Activated CD4-positive, alpha-beta T cell treated with anti-CD3 and anti-CD28 coated beads, Interleukin-2, amount 10 ng/mL, durations not matched to agents 7 days and 5 days (primary cell): ENCODE data around the gene SNX32. TPM values are rescaled to one million over a fixed set of nuclear protein-coding genes. Genes with fewer than 3 reads are reported as not detected.

Source experiments
- CTCF ChIA-PET: fragments of 350-600 bp; sonication (Branson Sonifier 250); formaldehyde crosslinking; loops from one replicate; lab custom pipeline; 2021; ENCODE audit warnings: antibody characterized with exemption; lab: Charles Lee
- POLR2A ChIA-PET: fragments of 350-600 bp; sonication (Branson Sonifier 250); formaldehyde crosslinking; loops from one replicate; lab custom pipeline; 2021; ENCODE audit warnings: antibody characterized with exemption; lab: Charles Lee
- DNase-seq: peaks from one replicate; pipeline ENCODE4 v3.0.0-alpha.2; 2020
- H3K27ac Mint-ChIP-seq: one replicate; pipeline ENCODE4 v1.8.0; 2021; ENCODE audit warnings: mild to moderate bottlenecking, moderate library complexity, mixed read lengths
- H3K27me3 Mint-ChIP-seq: one replicate; pipeline ENCODE4 v1.8.0; 2021; ENCODE audit warnings: mixed read lengths
- H3K36me3 Mint-ChIP-seq: one replicate; pipeline ENCODE4 v1.8.0; 2021; ENCODE audit warnings: low read depth, mixed read lengths
- H3K4me1 Mint-ChIP-seq: one replicate; pipeline ENCODE4 v1.8.0; 2021; ENCODE audit warnings: mixed read lengths
- H3K4me3 Mint-ChIP-seq: one replicate; pipeline ENCODE4 v1.8.0; 2021; ENCODE audit warnings: mild to moderate bottlenecking, moderate library complexity, mixed read lengths
- H3K9me3 Mint-ChIP-seq: one replicate; pipeline ENCODE4 v1.8.0; 2021; ENCODE audit warnings: mixed read lengths
- total RNA-seq, 2 experiments: library from RNA; stranded (reverse); gene quantifications; one replicate each; pipeline ENCODE4 v1.2.3, GENCODE V29; 2021

The SNX32 gene
- total RNA-seq, 2 experiments from 2014 or later: 2.1 to 2.2 TPM

- POLR2A ChIA-PET: no interaction called here
- Mint-ChIP-seq H3K27ac (peak overlapping the region; percentile 72), H3K9me3 (no peaks in the 10 kb centered on the region), H3K27me3 (no peaks in the 10 kb centered on the region), H3K4me1 (peaks cover 65% of the 10 kb centered on the region), H3K36me3 (peaks cover 30% of the 10 kb centered on the region), H3K4me3 (no peak overlapping the region)
- no peak for DNase-seq
- CTCF ChIA-PET: interaction anchor here (0.9 to 25.8 kb wide), 5 partner anchors 5 to 103 kb away, joined by 3 to 590 read pairs (median 7); partner anchors contain the start of genes CCDC85B, CFL1, CTSW and EFEMP2
Measured at GRCh38 chr11:65882120-65883057, 48.6 kb downstream of the SNX32 start.

- Mint-ChIP-seq H3K27ac (no peak overlapping the region), H3K36me3 (peaks cover 31% of the 10 kb centered on the region), H3K9me3 (no peaks in the 10 kb centered on the region), H3K27me3 (no peaks in the 10 kb centered on the region), H3K4me3 (no peak overlapping the region), H3K4me1 (peaks cover 67% of the 10 kb centered on the region)
- ChIA-PET CTCF (interaction anchor here (2.3 to 24.2 kb wide), 5 partner anchors 14 to 162 kb away, joined by 9 to 590 read pairs (median 22); partner anchors contain the start of genes C11orf68, CFL1, CTSW and EFEMP2), POLR2A (no interaction called here)
- no peak for DNase-seq
Measured at GRCh38 chr11:65883058-65883761, 49.4 kb downstream of the SNX32 start.

GRCh38 chr11:65883786-65884715 is 50.3 kb downstream of the SNX32 start:
- no peak for DNase-seq
- ChIA-PET CTCF (interaction anchor here (0.7 to 24.2 kb wide), 43 partner anchors 9 to 464 kb away, joined by 3 to 590 read pairs (median 5); partner anchors contain the start of genes BANF1, C11orf68, CFL1 and CTSW), POLR2A (interaction anchor here (0.7 kb wide), 1 partner anchor 271 kb away, joined by 3 read pairs; no protein-coding TSS in a partner anchor)
- H3K4me1 Mint-ChIP-seq: peaks cover 67% of the 10 kb centered on the region
- H3K27me3 Mint-ChIP-seq: no peaks in the 10 kb centered on the region
- peaks cover 32% of the 10 kb centered on the region for H3K36me3 Mint-ChIP-seq
- H3K27ac Mint-ChIP-seq: peak overlapping the region; percentile 86
- H3K9me3 Mint-ChIP-seq: no peaks in the 10 kb centered on the region
- H3K4me3 Mint-ChIP-seq: no peak overlapping the region

- Mint-ChIP-seq H3K27ac (peak overlapping the region; percentile 86), H3K36me3 (peaks cover 32% of the 10 kb centered on the region), H3K4me3 (no peak overlapping the region), H3K4me1 (peaks cover 67% of the 10 kb centered on the region), H3K9me3 (no peaks in the 10 kb centered on the region), H3K27me3 (no peaks in the 10 kb centered on the region)
- POLR2A ChIA-PET: interaction anchor here (0.7 kb wide), 1 partner anchor 272 kb away, joined by 3 read pairs; no protein-coding TSS in a partner anchor
- peak; percentile 86 for DNase-seq
- CTCF ChIA-PET: interaction anchor here (0.7 to 24.2 kb wide), 47 partner anchors 9 to 465 kb away, joined by 3 to 590 read pairs (median 5); partner anchors contain the start of genes BANF1, C11orf68, CFL1 and CTSW
Measured at GRCh38 chr11:65884716-65885092, 50.9 kb downstream of the SNX32 start.

DNA sequence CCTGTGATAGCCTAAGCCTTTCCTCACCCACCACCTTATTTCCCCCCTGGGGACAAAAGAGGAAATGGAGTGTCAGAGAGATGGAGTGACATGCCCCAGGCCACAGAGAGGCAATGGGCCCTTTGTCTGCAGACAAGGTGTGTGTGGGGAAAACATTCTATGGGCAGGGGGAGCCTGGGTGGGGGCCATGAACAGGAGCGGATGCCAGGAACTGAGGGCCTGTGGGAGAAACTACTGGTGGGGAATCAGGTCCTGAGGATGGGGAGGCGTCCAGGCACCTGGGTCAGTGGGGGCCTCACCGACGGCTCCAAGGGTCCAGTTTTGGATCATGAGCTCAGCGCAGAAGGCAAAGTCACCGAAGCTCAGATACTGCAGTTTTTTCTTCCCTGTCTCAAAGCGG is 51.5 kb downstream of the SNX32 start:
- no peak for DNase-seq
- H3K27me3 Mint-ChIP-seq: no peaks in the 10 kb centered on the region
- no peak overlapping the region for H3K4me3 Mint-ChIP-seq
- no peaks in the 10 kb centered on the region for H3K9me3 Mint-ChIP-seq
- ChIA-PET POLR2A (interaction anchor here (0.7 kb wide), 1 partner anchor 272 kb away, joined by 3 read pairs; no protein-coding TSS in a partner anchor), CTCF (interaction anchor here (0.7 to 24.2 kb wide), 39 partner anchors 8 to 465 kb away, joined by 3 to 590 read pairs (median 5); partner anchors contain the start of genes BANF1, C11orf68, CFL1 and CTSW)
- H3K4me1 Mint-ChIP-seq: peaks cover 67% of the 10 kb centered on the region
- H3K27ac Mint-ChIP-seq: no peak overlapping the region
- H3K36me3 Mint-ChIP-seq: peaks cover 32% of the 10 kb centered on the region

DNA sequence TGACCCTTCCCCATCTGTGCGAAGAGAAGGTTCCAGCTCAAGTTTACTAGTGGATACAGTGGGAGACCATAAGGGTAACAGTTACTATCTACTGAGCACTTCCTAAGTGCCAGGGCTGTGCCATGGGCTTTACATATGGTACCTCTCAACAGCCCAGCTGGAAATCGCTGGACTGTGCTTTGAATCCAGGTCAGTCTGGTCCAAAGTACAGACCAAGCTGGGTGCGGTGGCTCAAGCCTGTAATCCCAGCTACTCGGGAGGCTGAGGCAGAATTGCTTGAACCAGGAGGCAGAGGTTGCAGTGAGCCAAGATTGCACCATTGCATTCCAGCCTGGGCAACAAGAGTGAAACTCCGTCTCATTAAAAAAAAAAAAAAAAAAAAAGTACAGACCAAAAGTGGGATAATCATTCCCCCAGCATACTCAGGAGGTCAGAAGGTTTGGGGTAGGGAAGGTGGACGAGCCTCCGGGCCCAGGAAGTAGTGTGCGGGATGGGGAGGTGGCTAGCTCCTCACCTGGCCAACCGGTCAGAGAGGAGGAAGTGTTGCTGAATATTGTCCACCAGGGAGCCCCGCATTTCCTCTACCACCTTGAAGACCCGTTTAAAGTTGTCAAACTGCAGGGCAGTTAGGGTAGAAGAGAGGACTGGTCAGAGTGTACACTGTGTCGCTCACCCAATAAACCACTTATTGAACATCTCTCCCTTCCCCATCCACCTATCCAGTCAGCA is 52.2 kb downstream of the SNX32 start:
- H3K4me1 Mint-ChIP-seq: peaks cover 62% of the 10 kb centered on the region
- H3K4me3 Mint-ChIP-seq: peak overlapping the region; percentile 90
- no peak overlapping the region for H3K27ac Mint-ChIP-seq
- CTCF ChIA-PET: interaction anchor here (0.7 to 24.2 kb wide), 17 partner anchors 8 to 263 kb away, joined by 3 to 590 read pairs (median 9); partner anchors contain the start of genes C11orf68, CFL1, CTSW and EFEMP2
- H3K36me3 Mint-ChIP-seq: peaks cover 32% of the 10 kb centered on the region
- POLR2A ChIA-PET: interaction anchor here (0.7 kb wide), 1 partner anchor 297 kb away, joined by 4 read pairs; no protein-coding TSS in a partner anchor
- no peaks in the 10 kb centered on the region for H3K27me3 Mint-ChIP-seq
- no peak for DNase-seq
- no peaks in the 10 kb centered on the region for H3K9me3 Mint-ChIP-seq

GRCh38 chr11:65886826-65887722 is 53.3 kb downstream of the SNX32 start:
- CTCF ChIA-PET: interaction anchor here (0.6 to 24.2 kb wide), 17 partner anchors 17 to 293 kb away, joined by 3 to 590 read pairs (median 9); partner anchors contain the start of genes AP5B1, C11orf68, CFL1 and CTSW
- peaks cover 59% of the 10 kb centered on the region for H3K4me1 Mint-ChIP-seq
- H3K36me3 Mint-ChIP-seq: peaks cover 32% of the 10 kb centered on the region
- H3K9me3 Mint-ChIP-seq: no peaks in the 10 kb centered on the region
- POLR2A ChIA-PET: no interaction called here
- peak overlapping the region; percentile 93 for H3K27ac Mint-ChIP-seq
- H3K27me3 Mint-ChIP-seq: no peaks in the 10 kb centered on the region
- H3K4me3 Mint-ChIP-seq: peak overlapping the region; percentile 90
- DNase-seq: no peak

- DNase-seq: no peak
- POLR2A ChIA-PET: interaction anchor here (1.2 to 1.4 kb wide), 2 partner anchors 13 to 28 kb away, joined by 3 to 5 read pairs; partner anchors contain the start of gene FOSL1
- Mint-ChIP-seq H3K27ac (peak overlapping the region; percentile 93), H3K4me3 (peak overlapping the region; percentile 90), H3K4me1 (peaks cover 64% of the 10 kb centered on the region), H3K27me3 (no peaks in the 10 kb centered on the region), H3K9me3 (no peaks in the 10 kb centered on the region), H3K36me3 (peaks cover 37% of the 10 kb centered on the region)
- CTCF ChIA-PET: interaction anchor here (0.6 to 24.2 kb wide), 41 partner anchors 18 to 425 kb away, joined by 3 to 590 read pairs (median 6); partner anchors contain the start of genes AP5B1, BANF1, C11orf68 and CFL1
Measured at GRCh38 chr11:65887723-65888162, 54.0 kb downstream of the SNX32 start.

DNA sequence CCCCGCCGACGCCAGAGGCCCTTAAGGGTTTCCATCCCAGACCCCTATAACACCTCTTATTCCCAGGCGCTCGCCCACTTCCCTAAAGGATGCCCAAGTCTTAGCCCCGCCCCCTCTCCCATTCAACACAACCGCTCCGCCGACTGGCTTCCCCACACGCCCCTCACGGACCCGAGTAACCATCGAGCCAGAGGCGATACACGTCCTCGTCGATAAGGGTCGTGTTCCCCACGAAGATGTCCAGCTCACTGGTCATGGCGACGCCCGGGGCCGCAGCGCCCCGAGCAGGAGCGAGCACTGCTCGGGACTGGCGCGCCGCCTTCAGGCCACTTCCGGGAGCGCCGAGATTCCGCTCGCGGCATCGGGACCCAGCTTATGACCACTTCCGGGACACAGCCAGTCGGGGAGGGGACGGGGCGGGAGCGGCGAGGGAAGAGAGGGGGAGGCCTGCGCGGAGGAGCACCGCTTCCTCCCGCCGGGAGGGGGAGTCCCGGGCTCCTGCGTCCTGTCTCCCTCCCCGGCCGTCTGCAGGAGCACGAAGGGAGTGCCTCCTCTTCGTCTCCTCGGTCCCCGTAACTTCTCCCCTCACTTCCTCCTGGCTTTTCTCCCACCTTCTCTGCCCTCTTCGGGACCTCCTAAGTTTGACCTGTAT is 54.5 kb downstream of the SNX32 start, which contains the start of gene FIBP:
Gene FIBP (minus strand): TSS at position 309 of the 652 bp plus-strand sequence. CDS start 53 bp downstream, at position 256.
- CTCF ChIA-PET: interaction anchor here (0.6 to 24.2 kb wide), 50 partner anchors 19 to 426 kb away, joined by 3 to 590 read pairs (median 4); partner anchors contain the start of genes AP5B1, BANF1, C11orf68 and CFL1
- H3K4me3 Mint-ChIP-seq: peak within 1 kb of the TSS; percentile 90
- H3K4me1 Mint-ChIP-seq: peaks cover 70% of the 10 kb centered on the region
- DNase-seq: peak; percentile 98
- H3K27me3 Mint-ChIP-seq: no peaks in the 10 kb centered on the region
- POLR2A ChIA-PET: interaction anchor here (0.6 to 1.4 kb wide), 3 partner anchors 12 to 388 kb away, joined by 3 to 5 read pairs (median 3); partner anchors contain the start of gene FOSL1
- peaks cover 37% of the 10 kb centered on the region for H3K36me3 Mint-ChIP-seq
- H3K9me3 Mint-ChIP-seq: no peaks in the 10 kb centered on the region
- H3K27ac Mint-ChIP-seq: peak within 1 kb of the TSS; percentile 93
